ENCODE measurements around the gene GRIK4.

GRCh38 chr11:120903686-120904085 is 392.1 kb downstream of the GRIK4 start:
- TF ChIP-seq CTCF (IDR thresholded peaks at IDR 0.05 in 2 of 3, conservative IDR thresholded peaks at IDR 0.05 in 1 of 3; ENCODE audit: insufficient read depth in 2 of 3, low read depth in 1 of 3, low read length in 3 of 3) = no peak
- TF ChIP-seq ZNF274 (IDR thresholded peaks at IDR 0.05; ENCODE audit: borderline replicate concordance, low read depth, low read length) = no peak
- TF ChIP-seq POLR2A (conservative IDR thresholded peaks at IDR 0.05) = no peak
- no peak for TF ChIP-seq NFIX (CRISPR knock-in tag; IDR thresholded peaks at IDR 0.05; ENCODE audit: low read depth)
- TF ChIP-seq MXI1 (IDR thresholded peaks at IDR 0.05; ENCODE audit: low read depth, low read length) = no peak

Data from K562 (cell line).